K562 (cell line): Measurements from ENCODE around the gene LGI4. TPM values are rescaled to one million over a fixed set of nuclear protein-coding genes. Genes with fewer than 3 reads are reported as not detected.

Experiments
- AFF1 ChIP-seq, 2 experiments: fragments of 450-650 bp; IDR thresholded peaks; 2 replicates each; pipeline ENCODE4 v1.6.1; 2018; ENCODE audit warnings: mild to moderate bottlenecking in 2 of 2, low read depth in 1 of 2; ENCODE audit not compliant: partially characterized antibody in 2 of 2
- DLX4 ChIP-seq: fragments of 250-450 bp; sonication (Bioruptor Pico); IDR thresholded peaks from 2 replicates; pipeline ENCODE4 v1.6.1; 2021; ENCODE audit warnings: mild to moderate bottlenecking
- DNMT1 ChIP-seq: fragments of 450-650 bp; IDR thresholded peaks from 2 replicates; pipeline ENCODE4 v1.6.1; 2016; ENCODE audit warnings: antibody characterized with exemption, mild to moderate bottlenecking
- GATAD2A ChIP-seq: fragments of 450-650 bp; IDR thresholded peaks from 2 replicates; pipeline ENCODE4 v1.6.1; 2017
- KAT8 ChIP-seq: fragments of 450-650 bp; IDR thresholded peaks from 2 replicates; pipeline ENCODE4 v1.6.1; 2016; ENCODE audit warnings: low read depth, mild to moderate bottlenecking
- MCM5 ChIP-seq: fragments of 450-650 bp; IDR thresholded peaks from 2 replicates; pipeline ENCODE4 v1.6.1; 2016; ENCODE audit warnings: low read depth
- RBM39 ChIP-seq: fragments of 200-400 bp; formaldehyde crosslinking; optimal IDR thresholded peaks from 2 replicates; pipeline ENCODE3; 2018; ENCODE audit warnings: low read depth, low read length
- RFX1 ChIP-seq: fragments of 450-650 bp; IDR thresholded peaks from 2 replicates; pipeline ENCODE4 v1.6.1; 2016; ENCODE audit warnings: mild to moderate bottlenecking, moderate library complexity
- SFPQ ChIP-seq: fragments of 200-400 bp; formaldehyde crosslinking; IDR thresholded peaks from 2 replicates; pipeline ENCODE4 v1.6.1; 2017; ENCODE audit warnings: mild to moderate bottlenecking, low read depth, low read length, moderate library complexity
- ZC3H8 ChIP-seq: fragments of 450-650 bp; IDR thresholded peaks from 2 replicates; pipeline ENCODE4 v1.6.1; 2017
- ZMIZ1 ChIP-seq, 2 experiments: fragments of 150-350 bp in 1 of 2; IDR thresholded peaks; 2 replicates each; pipeline ENCODE4 v1.6.1; 2012 to 2016; ENCODE audit warnings: low read depth in 2 of 2, low read length in 2 of 2, mild to moderate bottlenecking in 1 of 2, moderate library complexity in 1 of 2
- ZNF282 ChIP-seq: sonication (generic); formaldehyde crosslinking; IDR thresholded peaks from 2 replicates; pipeline ENCODE4 v1.8.1; 2023; ENCODE audit warnings: missing genetic modification reagents
- ZNF740 ChIP-seq, 3 experiments: fragments of 200-800 bp in 1 of 3; sonication (Bioruptor generic) in 1 of 3; sonication (generic) in 1 of 3; formaldehyde crosslinking in 1 of 3; IDR thresholded peaks; 2 replicates each; pipeline versions ENCODE4 v1.6.1 to v1.8.0; 2016 to 2022; ENCODE audit warnings: mild to moderate bottlenecking in 2 of 3, missing compliant biosample characterization in 2 of 3, missing genetic modification characterization in 2 of 3, missing genetic modification reagents in 1 of 3
- ZNF766 ChIP-seq: fragments of 200-800 bp; sonication (Bioruptor generic); conservative IDR thresholded peaks from 2 replicates; pipeline ENCODE4 v1.6.1; 2016; ENCODE audit warnings: missing genetic modification characterization, missing compliant biosample characterization
- polyA plus RNA-seq, 8 experiments: library from polyadenylated mRNA; depleted of rRNA in 4 of 8; stranded (reverse) in 5 of 8; unstranded in 3 of 8; fragments of >200 nt; fragmentation: Nextera tagmentation in 2 of 8; fragmentation: Illumina TruSeq in 1 of 8; extraction: Ambion mirVana in 2 of 8; extraction: Trizol in 1 of 8; gene quantifications; 2 replicates each; pipeline versions ENCODE4 v1.2.1 to v1.2.3, GENCODE V29; 2011 to 2014; ENCODE audit warnings: inconsistent platforms in 1 of 8, missing spikeins in 1 of 8
- total RNA-seq, 7 experiments: library from RNA; depleted of rRNA in 6 of 7; stranded (reverse); fragments of >200 nt in 6 of 7; fragmentation: Illumina TruSeq in 2 of 7; extraction: Trizol in 2 of 7; gene quantifications; 2 replicates each; pipeline versions ENCODE4 v1.2.1 to v1.2.3, GENCODE V29; 2011 to 2021; ENCODE audit warnings: low replicate concordance in 1 of 7

The LGI4 gene
- total and polyA plus RNA-seq, 9 of the 15 experiments (the other 6 are each of a cell fraction or from before 2014, with no cell fraction given) = 0.14 to 0.30 (median 0.24) TPM; not detected in 4

- TF ChIP-seq SFPQ (no peak), GATAD2A (peak; percentile 54; the same call in 1 of the 2 replicates), ZMIZ1 (IDR thresholded peaks at IDR 0.05; ENCODE audit: low read depth in 2 of 2, low read length in 2 of 2) (no peak), ZC3H8 (no peak), KAT8 (no peak), ZNF766 (CRISPR knock-in tag) (peak; percentile 78), ZNF740 (CRISPR knock-in tag; IDR thresholded peaks at IDR 0.05) (no peak), ZNF740 (tag; IDR thresholded peaks at IDR 0.05) (peak in 1 of 2 experiments; percentile 95; a peak in 2 of 4 replicates), MCM5 (no peak), ZNF282 (no peak), DNMT1 (no peak), AFF1 (IDR thresholded peaks at IDR 0.05; ENCODE audit: low read depth in 1 of 2, partially characterized antibody in 2 of 2) (no peak), DLX4 (CRISPR knock-in tag) (no peak), RBM39 (no peak), RFX1 (peak; percentile 89)
Observed at GRCh38 chr19:35165200-35166058, 30.6 kb upstream of the LGI4 start (continued).
